ENCODE data around the gene ZNF845.

Gene ZNF845

GRCh38 chr19:53365134-53365898, 31.8 kb downstream of the ZNF845 start, which contains the start of gene ZNF525:
Gene ZNF525 (plus strand): TSS chr19:53365705. CDS start chr19:53372282, 6,577 bp downstream.
- TF ChIP-seq CTCF (IDR thresholded peaks at IDR 0.05; ENCODE audit: extremely low read depth, missing control alignments): no peak
- DNase-seq (ENCODE audit: low spot score): peak; percentile 96

GRCh38 chr19:53365899-53366493, 32.4 kb downstream of the ZNF845 start:
- no peak for TF ChIP-seq CTCF (IDR thresholded peaks at IDR 0.05; ENCODE audit: extremely low read depth, missing control alignments)
- DNase-seq (ENCODE audit: low spot score): no peak

GRCh38 chr19:53372196-53372595, 38.6 kb downstream of the ZNF845 start:
- TF ChIP-seq CTCF (IDR thresholded peaks at IDR 0.05; ENCODE audit: extremely low read depth, missing control alignments): no peak
- DNase-seq (ENCODE audit: low spot score): no peak

GRCh38 chr19:53374288-53374687, 40.7 kb downstream of the ZNF845 start:
- DNase-seq (ENCODE audit: low spot score): no peak
- TF ChIP-seq CTCF (IDR thresholded peaks at IDR 0.05; ENCODE audit: extremely low read depth, missing control alignments): no peak

GRCh38 chr19:53374743-53375142, 41.2 kb downstream of the ZNF845 start:
- TF ChIP-seq CTCF (IDR thresholded peaks at IDR 0.05; ENCODE audit: extremely low read depth, missing control alignments): no peak

GRCh38 chr19:53381376-53381775, 47.8 kb downstream of the ZNF845 start:
- no peak for DNase-seq (ENCODE audit: low spot score)
- no peak for TF ChIP-seq CTCF (IDR thresholded peaks at IDR 0.05; ENCODE audit: extremely low read depth, missing control alignments)

More at GRCh38 chr19:53374743-53375142, 41.2 kb downstream of the ZNF845 start:
- no peak for DNase-seq (ENCODE audit: low spot score)

GRCh38 chr19:53388168-53388567, 54.6 kb downstream of the ZNF845 start:
- no peak for DNase-seq (ENCODE audit: low spot score)
- TF ChIP-seq CTCF (IDR thresholded peaks at IDR 0.05; ENCODE audit: extremely low read depth, missing control alignments): no peak
